Measurements from ENCODE around the gene FBXO2.

DNA sequence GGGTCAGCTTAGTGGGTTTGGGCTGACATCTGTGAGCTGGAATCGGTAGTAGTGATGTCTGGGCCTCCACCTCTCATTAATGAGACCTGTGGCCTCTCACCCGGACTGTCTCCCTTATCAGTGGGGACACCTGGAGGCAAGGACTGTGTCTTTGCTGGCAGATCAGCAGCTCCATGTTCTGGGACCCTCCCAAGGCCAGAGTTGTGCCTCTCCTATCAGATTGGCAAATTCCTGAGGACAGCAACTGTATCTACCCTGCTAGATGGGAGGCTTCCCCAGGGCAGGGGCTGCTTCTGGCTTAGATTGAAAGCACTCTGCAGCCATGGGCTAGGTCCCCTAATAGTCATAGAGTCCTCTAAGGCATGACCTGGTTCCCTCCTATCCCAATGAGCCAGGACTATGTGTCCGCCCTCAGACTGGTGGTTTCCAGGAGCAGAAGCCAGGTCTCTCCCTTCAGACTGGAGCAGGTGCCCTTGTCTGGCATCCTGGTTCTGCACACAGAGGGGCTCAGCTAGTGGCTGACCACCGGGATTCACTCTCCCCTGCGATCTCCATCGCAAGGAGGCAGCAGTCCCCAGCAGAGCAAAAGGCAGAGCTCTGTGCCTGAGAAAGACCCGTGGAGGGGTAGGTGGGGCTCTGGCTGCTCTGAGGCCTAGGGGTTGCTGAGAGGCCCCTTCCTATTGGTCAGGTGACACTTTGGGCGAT, 43.1 kb upstream of the FBXO2 start:
- TF ChIP-seq, protein P1, sequence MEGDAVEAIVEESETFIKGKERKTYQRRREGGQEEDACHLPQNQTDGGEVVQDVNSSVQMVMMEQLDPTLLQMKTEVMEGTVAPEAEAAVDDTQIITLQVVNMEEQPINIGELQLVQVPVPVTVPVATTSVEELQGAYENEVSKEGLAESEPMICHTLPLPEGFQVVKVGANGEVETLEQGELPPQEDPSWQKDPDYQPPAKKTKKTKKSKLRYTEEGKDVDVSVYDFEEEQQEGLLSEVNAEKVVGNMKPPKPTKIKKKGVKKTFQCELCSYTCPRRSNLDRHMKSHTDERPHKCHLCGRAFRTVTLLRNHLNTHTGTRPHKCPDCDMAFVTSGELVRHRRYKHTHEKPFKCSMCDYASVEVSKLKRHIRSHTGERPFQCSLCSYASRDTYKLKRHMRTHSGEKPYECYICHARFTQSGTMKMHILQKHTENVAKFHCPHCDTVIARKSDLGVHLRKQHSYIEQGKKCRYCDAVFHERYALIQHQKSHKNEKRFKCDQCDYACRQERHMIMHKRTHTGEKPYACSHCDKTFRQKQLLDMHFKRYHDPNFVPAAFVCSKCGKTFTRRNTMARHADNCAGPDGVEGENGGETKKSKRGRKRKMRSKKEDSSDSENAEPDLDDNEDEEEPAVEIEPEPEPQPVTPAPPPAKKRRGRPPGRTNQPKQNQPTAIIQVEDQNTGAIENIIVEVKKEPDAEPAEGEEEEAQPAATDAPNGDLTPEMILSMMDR (IDR thresholded peaks at IDR 0.05) = no peak
- TF ChIP-seq POLR2A (IDR thresholded peaks at IDR 0.05) (no peak), POLR2AphosphoS5 (IDR thresholded peaks at IDR 0.05) (no peak)

All from prostate gland (tissue), 2 donors.